ENCODE results near the gene SYTL3. TPM values are rescaled to one million over a fixed set of nuclear protein-coding genes. Genes with fewer than 3 reads are reported as not detected.
"Not testable (repeated sequence)": the region's sequence is repeated elsewhere in the genome, so short reads cannot be mapped to it uniquely, and the experiment has no call there.

Gene SYTL3
- total RNA-seq, 1 donor from 2014 or later, result 0.77 TPM

DNA sequence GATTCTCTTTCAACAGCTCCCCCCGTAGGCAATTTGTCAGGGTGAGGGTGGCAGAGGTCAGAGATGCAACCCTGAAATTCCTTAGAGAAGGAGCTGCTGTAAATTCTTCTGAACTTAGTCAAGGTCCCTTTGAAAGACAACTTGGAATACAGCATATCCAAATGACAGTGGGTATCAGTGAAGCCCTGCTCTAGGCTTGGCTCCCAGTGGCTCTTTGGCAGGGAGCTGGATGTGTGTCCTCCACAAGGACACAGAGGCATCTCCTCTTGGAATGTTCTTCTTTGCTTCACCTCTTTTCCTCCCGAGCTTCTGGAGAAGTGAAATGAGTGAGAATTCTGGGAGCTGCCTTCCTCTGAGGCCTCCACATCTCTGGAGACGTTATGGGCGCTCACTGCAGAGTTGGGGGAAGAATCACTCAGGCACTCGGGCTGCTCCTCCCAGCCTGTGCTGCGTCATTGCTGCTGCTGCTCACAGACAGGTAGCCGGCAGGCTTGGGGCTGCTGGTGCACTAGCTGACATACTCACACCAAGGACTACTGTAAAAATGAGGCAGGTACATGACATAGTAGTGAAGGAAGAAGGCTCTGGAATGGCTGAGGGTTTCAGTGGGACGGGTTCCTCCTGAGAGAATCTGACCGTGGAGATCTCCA is 39.4 kb upstream of the SYTL3 start:
- H3K27ac Mint-ChIP-seq (ENCODE audit: unreplicated experiment), result no peak overlapping the region
- H3K9me3 Mint-ChIP-seq (ENCODE audit: unreplicated experiment), result no peaks in the 10 kb centered on the region
- no peak for DNase-seq (ENCODE audit: low spot score)
- no peak overlapping the region for H3K4me3 Mint-ChIP-seq (ENCODE audit: unreplicated experiment)
- TF ChIP-seq, protein P1, sequence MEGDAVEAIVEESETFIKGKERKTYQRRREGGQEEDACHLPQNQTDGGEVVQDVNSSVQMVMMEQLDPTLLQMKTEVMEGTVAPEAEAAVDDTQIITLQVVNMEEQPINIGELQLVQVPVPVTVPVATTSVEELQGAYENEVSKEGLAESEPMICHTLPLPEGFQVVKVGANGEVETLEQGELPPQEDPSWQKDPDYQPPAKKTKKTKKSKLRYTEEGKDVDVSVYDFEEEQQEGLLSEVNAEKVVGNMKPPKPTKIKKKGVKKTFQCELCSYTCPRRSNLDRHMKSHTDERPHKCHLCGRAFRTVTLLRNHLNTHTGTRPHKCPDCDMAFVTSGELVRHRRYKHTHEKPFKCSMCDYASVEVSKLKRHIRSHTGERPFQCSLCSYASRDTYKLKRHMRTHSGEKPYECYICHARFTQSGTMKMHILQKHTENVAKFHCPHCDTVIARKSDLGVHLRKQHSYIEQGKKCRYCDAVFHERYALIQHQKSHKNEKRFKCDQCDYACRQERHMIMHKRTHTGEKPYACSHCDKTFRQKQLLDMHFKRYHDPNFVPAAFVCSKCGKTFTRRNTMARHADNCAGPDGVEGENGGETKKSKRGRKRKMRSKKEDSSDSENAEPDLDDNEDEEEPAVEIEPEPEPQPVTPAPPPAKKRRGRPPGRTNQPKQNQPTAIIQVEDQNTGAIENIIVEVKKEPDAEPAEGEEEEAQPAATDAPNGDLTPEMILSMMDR (IDR thresholded peaks at IDR 0.05; ENCODE audit: unreplicated experiment), result no peak
- peaks cover 13% of the 10 kb centered on the region for H3K4me1 Mint-ChIP-seq (ENCODE audit: unreplicated experiment)
- peaks cover 4% of the 10 kb centered on the region for H3K27me3 Mint-ChIP-seq (ENCODE audit: unreplicated experiment)
- H3K36me3 Mint-ChIP-seq (ENCODE audit: low read depth, unreplicated experiment), result peaks cover 42% of the 10 kb centered on the region

DNA sequence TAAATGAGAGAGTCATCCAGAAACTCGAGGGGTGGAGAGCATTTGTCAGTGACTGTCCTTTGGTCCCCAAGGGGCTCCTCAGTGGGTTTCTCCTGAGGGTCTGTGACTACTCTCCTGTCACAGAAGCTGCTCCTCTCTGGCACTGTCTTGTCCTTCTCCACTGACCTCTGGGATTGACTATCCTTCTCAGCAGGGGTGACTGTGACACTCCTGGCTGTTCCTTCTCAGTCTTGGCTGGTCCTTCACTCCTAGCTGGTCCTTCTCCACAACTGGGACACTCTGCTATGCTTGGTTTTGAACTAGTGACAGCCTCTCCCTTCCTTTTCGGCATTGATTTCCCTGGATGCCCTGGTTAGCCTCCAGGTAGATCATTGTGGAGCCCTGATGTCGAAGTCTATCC is 38.8 kb upstream of the SYTL3 start:
- TF ChIP-seq, protein P1 (IDR thresholded peaks at IDR 0.05; ENCODE audit: unreplicated experiment), result no peak
- peaks cover 13% of the 10 kb centered on the region for H3K4me1 Mint-ChIP-seq (ENCODE audit: unreplicated experiment)
- H3K27ac Mint-ChIP-seq (ENCODE audit: unreplicated experiment), result no peak overlapping the region
- peaks cover 37% of the 10 kb centered on the region for H3K36me3 Mint-ChIP-seq (ENCODE audit: low read depth, unreplicated experiment)
- no peak overlapping the region for H3K4me3 Mint-ChIP-seq (ENCODE audit: unreplicated experiment)
- DNase-seq (ENCODE audit: low spot score), result no peak
- H3K27me3 Mint-ChIP-seq (ENCODE audit: unreplicated experiment), result peaks cover 4% of the 10 kb centered on the region
- no peaks in the 10 kb centered on the region for H3K9me3 Mint-ChIP-seq (ENCODE audit: unreplicated experiment)

DNA sequence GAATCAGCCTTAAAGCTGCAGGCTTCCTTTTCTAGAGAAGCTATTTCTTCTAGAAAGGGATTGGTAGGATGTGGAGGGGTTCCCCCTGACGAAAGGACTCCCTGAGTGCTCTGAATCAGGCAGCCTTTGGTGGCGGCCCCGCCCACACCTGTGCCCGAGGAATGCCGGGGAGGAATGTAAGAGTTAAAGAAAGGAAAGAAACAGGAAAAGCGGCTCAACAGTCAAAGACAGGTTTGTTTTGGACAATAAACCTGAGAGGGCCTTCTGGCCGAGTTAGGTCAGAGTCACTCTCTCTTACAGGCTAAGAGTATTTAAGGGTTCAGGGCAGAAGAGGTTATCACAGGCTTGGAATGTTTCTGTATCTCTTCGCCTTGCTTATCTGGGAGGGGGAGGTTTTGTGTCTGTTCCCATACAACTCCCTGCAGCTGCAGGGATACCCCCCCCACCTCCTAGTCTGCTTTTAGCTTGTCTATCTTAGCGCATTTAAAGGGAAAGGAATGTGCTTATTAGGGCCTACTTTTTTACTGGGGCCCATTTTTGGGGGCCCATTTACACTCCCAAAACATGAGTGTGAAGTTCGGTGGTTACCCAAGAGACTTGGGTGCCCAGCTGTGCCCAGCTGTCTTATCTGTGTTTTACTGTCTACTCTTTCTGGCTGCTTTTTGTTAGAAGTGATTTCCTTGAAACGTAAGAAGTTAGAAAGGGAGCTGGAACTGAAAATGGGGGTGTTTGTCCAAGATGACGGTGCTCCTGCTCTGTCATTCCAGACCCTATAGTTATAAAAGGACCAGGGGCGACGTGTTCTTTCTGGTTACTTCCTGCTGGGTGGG is 38.1 kb upstream of the SYTL3 start:
- Mint-ChIP-seq H3K27ac (ENCODE audit: unreplicated experiment) (peak overlapping the region; percentile 64), H3K36me3 (ENCODE audit: low read depth, unreplicated experiment) (peaks cover 35% of the 10 kb centered on the region), H3K27me3 (ENCODE audit: unreplicated experiment) (peaks cover 4% of the 10 kb centered on the region), H3K4me1 (ENCODE audit: unreplicated experiment) (peaks cover 13% of the 10 kb centered on the region), H3K4me3 (ENCODE audit: unreplicated experiment) (no peak overlapping the region), H3K9me3 (ENCODE audit: unreplicated experiment) (no peaks in the 10 kb centered on the region)
- no peak for DNase-seq (ENCODE audit: low spot score)
- TF ChIP-seq, protein P1 (IDR thresholded peaks at IDR 0.05; ENCODE audit: unreplicated experiment), result no peak

DNA sequence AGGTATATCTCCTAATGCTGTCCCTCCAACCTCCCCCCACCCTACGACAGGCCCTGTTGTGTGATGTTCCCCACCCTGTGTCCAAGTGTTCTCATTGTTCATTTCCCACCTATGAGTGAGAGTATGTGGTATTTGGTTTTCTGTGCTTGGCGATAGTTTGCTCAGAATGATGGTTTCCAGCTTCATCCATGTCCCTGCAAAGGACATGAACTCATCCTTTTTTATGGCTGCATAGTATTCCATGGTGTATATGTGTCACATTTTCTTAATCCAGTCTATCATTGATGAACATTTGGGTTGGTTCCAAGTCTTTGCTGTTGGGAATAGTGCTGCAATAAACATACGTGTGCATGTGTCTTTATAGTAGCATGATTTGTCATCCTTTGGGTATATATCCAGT is 35.2 kb upstream of the SYTL3 start:
- DNase-seq (ENCODE audit: low spot score); H3K27ac Mint-ChIP-seq (ENCODE audit: unreplicated experiment); H3K27me3 Mint-ChIP-seq (ENCODE audit: unreplicated experiment); H3K9me3 Mint-ChIP-seq (ENCODE audit: unreplicated experiment): not testable (repeated sequence)
- Mint-ChIP-seq H3K4me1 (ENCODE audit: unreplicated experiment) (peaks cover 13% of the 10 kb centered on the region), H3K4me3 (ENCODE audit: unreplicated experiment) (peak overlapping the region; percentile 71), H3K36me3 (ENCODE audit: low read depth, unreplicated experiment) (peaks cover 29% of the 10 kb centered on the region)

DNA sequence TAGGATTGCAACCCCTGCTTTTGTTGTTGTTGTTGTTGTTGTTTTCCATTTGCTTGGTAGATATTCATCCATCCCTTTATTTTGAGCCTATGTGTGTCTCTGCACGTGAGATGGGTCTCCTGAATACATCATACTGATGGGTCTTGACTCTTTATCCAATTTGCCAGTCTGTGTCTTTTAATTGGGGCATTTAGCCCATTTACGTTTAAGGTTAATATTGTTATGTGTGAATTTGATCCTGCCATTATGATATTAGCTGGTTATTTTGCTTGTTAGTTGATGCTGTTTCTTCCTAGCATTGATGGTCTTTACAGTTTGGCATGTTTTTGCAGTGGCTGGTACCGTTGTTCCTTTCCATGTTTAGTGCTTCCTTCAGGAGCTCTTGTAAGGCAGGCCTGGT is 31.6 kb upstream of the SYTL3 start:
- H3K9me3 Mint-ChIP-seq (ENCODE audit: unreplicated experiment); H3K4me3 Mint-ChIP-seq (ENCODE audit: unreplicated experiment); H3K4me1 Mint-ChIP-seq (ENCODE audit: unreplicated experiment); DNase-seq (ENCODE audit: low spot score); H3K27me3 Mint-ChIP-seq (ENCODE audit: unreplicated experiment); H3K27ac Mint-ChIP-seq (ENCODE audit: unreplicated experiment): not testable (repeated sequence)
- H3K36me3 Mint-ChIP-seq (ENCODE audit: low read depth, unreplicated experiment), result peaks cover 40% of the 10 kb centered on the region

Data from endothelial cell (in vitro differentiated cells).